Hematopoietic multipotent progenitor cell treated with erythropoietin and hydrocortisone succinate and interleukin-3 and kit ligand, for 6 days (in vitro differentiated cells): ENCODE results near the gene ACSM6.
"Not testable (repeated sequence)": the region's sequence is repeated elsewhere in the genome, so short reads cannot be mapped to it uniquely, and the experiment has no call there.

ENCODE experiments used
- DNase-seq: peaks from one replicate; pipeline ENCODE4 v3.0.0-alpha.2; 2015

Gene ACSM6

DNA sequence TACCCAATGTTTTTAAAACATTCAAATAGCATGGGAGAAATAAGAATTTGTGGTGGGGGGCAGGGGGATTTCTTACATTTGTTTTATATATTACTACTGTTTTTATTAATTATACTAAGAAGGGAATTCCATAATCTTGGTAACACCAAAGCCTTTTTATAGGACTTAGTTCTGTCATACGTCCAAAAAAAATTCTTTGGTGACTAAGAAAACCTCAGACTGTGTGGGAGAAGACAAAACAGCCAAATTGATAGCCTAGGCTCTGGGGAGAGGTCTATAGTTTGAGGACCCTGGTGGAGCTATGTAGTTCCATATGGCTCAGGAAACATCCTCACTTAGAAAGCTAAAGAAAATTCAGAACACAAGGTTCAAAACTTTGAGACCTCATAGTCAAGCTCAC lies 23.4 kb downstream of the ACSM6 start:
- DNase-seq, result no peak

DNA sequence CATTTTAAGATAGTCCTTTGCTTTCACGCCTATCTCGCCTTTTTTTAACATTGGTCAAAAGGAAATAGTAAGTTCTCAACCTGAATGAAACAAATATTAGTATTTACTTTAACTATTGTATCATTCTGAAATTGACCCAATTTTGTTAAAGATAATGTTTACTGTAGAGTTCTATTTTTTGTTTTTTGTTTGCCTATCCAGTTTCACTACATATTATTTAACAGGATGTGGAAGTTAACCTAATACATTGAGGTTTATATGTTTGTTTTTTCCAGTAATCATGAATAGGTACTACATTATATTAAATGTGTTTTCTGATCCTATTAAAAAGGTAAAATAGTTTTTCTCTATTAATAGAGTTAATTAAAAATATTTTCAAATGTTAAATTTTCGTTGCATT lies 26.5 kb downstream of the ACSM6 start:
- DNase-seq, result no peak

- no peak for DNase-seq
Measured at GRCh38 chr10:95221124-95221523, 27.1 kb downstream of the ACSM6 start.

DNA sequence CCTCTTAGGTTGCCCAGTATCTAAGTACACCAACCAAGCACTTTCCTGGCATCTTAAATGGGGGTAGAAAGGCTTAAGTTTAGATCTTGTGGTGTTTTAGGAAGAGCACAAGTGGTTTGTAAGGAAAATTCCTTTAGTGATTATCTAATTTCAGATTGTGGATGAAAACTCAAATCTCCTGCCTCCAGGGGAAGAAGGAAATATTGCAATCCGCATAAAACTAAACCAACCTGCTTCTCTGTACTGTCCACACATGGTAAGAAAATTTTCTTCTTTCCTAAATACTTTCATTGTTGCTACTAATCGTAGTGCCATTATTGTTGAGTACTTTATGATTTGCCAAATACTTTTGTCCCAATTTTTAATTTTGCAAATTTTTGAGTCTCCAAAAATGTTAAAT lies 31.1 kb downstream of the ACSM6 start:
- no peak for DNase-seq

DNA sequence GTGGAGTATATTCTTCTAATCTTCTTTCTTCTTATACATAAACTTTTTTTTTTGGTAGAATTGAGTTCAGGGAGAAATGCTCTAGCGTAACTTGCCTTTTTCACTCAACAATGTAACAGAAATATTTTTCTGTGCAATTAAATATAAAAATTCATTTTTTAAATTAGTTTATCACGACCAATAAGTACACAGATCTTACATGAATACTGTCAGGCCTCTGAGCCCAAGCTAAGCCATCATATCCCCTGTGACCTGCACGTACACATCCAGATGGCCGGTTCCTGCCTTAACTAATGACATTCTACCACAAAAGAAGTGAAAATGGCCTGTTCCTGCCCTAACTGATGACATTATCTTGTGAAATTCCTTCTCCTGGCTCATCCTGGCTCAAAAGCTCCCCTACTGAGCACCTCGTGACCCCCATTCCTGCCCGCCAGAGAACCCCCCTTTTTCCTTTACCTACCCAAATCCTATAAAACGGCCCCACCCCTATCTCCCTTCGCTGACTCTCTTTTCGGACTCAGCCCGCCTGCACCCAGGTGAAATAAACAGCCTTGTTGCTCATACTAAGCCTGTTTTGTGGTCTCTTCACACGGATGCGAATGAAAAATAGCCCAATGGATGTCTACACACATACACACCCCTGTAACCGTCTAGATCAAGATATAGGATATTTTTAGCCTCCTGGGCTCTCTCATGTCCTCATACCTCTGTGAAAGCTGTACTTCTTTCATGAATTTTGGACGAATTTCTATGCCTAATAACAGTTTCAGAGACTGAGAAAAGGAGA lies 35.1 kb downstream of the ACSM6 start:
- DNase-seq, result not testable (repeated sequence)

DNA sequence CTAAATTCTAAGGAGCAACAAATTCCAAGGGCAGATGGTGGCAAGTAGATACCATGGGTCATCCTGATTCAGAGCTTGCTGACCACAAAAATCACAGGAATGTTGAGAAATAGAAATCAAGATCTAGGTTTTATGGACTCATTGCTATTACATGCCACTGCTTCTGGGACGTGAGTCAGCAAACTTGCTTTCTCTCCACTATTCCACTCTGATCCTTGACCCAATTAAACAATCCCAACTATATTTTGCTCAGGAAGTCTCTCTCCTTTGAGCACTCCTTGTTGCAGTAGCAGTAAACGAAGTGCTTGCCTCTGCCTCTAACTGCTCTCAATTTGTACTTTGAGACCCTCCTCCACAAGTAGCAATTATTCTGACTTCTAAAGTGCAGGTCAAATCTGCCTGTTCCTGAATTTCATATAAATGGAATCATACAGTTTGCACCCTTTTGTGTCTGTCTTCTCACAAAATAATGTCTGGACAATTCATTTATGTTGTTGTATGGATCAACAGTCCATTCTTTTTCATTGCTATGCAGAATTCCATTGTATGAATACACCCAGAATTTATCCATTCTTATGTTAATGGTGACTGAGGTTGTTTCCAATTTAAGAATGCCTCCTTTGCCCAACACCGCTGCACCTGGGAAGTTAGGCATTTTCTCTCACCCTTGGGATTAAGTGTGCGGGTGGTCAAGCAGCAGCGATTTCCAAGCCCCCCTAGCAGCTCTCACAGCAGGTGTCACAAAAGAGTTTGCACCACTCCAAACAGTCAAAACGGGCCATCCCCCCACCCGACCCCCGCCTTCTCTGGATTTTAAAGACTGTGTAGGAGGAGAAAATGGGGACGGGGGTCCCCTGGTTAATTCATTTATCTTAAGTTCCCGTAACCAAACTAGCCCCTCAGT lies 35.9 kb downstream of the ACSM6 start:
- no peak for DNase-seq

DNA sequence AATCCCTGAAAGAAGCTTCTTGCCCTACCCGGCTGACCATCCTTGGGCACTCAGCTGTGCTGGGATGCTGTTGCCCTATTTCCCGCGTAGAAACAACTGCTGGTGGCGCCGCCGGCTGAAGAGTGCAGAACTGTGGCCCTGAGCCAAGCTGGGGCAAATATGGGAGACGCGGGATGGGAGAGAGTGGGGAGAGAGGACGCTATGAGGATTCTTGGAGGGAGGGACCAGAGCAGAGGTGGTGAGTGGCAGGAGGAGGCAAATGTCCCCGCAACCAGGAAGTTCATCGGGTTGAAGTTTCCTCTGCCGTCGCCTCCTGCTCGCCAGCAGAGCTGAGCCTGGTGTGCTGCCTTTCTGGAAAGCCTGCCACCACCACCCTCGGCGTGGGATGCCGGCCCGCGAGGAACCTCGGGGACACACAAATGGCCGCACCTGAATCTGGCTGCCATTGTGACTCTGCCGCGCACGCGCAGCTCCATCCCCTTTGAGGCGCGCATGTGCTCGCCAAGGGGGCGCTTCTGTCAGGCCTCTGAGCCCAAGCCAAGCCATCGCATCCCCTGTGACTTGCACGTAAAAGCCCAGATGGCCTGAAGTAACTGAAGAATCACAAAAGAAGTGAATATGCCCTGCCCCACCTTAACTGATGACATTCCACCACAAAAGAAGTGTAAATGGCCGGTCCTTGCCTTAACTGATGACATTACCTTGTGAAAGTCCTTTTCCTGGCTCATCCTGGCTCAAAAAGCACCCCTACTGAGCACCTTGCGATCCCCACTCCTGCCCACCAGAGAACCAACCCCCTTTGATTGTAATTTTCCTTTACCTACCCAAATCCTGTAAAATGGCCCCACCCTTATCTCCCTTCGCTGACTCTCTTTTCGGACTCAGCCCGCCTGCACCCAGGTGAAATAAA lies 36.9 kb downstream of the ACSM6 start:
- peak; percentile 72 for DNase-seq

- DNase-seq, result no peak
Measured at GRCh38 chr10:95233377-95234034, 39.5 kb downstream of the ACSM6 start.

DNA sequence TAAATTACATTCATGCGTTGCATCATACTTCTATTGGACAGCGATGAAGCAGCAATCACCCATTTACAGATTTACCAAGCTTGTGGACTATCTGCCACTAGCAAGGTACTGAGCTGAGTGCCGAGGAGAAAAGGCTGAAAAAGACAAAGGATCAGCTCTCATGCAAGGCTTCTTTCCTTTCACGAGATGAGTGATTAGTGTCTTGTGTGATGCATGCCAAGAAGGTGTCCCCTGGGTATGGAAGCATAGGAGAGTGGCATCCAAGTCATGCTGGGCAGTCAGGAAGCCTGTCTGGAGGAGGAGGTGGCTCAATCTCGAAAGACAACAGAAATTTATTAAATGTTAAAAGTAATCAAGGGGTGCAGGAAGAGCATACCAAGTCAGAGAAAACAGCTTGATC lies 40.9 kb downstream of the ACSM6 start:
- DNase-seq, result no peak

GRCh38 chr10:95235676-95236067 lies 41.6 kb downstream of the ACSM6 start:
- no peak for DNase-seq

DNA sequence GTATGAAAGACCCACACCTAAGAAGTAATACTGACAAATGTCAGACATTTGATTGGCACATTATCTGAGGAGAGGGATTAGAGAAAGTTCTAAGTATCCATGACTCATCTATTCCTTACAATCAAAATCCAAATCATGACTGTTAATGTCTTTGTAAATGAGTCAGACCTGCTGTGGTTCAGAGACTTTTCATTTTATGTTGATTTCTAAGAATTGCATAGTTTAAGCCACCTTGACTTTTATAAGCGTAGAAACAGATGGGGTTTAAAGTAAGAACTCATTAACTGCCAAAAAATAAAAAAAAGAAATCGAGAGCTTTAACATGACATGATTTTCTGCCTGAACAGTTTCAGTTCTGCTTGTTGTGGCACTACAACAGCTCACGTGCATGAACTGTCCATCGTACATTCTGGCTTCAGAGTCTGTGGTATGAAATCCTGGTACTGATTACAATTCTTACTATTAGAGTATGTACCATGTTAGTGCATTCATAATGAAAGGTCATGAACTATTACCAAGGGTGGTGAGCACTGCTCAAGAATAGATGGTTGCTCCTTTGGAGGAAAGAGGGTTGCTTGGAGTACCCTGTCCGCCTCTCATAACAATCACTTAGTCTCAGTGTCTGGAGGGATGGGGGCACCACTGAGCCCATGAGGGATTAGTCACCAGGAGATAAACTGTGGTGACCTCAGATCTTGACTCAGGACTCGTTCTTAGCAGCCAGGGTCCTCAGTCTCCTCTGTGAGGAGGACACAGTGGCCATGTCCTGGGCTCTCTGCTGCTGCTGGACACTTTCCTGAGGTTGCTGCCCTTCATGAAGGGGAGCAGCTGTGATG lies 42.2 kb downstream of the ACSM6 start:
- peak; percentile 16 for DNase-seq

DNA sequence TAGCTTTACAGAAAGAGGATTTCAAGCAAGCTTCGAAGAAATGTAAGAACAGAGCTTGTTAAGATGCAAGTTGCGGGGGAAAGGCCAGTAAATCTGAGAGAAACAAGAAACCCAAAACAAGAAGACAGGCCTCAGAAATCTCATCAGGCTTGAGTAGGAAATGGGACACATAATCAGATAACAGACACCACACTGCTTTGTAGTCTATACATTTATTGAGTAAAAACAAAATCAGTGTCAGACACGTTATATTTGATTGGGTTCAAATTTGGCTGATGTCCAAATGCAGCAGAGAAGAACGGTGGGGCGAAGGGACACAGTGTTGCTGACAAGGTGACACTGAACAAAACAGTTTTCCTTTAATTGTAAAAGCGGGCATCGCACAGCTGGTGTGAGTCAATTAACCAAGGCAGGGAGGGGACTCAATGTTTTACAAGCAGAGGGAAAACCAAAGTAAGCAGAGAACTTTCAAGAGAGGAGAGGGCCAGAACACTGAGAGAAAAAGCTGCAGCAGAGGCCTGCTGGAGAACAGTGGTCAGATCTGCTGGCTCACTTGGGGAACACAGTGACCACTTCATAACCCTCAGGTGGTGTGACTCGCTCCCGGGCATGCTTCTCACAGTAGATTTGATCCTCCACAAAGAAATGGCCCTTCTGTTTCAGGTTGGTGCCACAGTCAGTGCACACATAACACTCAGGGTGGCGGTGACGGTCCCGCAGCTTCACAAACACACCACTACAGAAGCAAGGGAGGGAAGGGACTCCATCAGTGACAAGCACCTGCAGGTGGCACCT lies 43.5 kb downstream of the ACSM6 start:
- no peak for DNase-seq

DNA sequence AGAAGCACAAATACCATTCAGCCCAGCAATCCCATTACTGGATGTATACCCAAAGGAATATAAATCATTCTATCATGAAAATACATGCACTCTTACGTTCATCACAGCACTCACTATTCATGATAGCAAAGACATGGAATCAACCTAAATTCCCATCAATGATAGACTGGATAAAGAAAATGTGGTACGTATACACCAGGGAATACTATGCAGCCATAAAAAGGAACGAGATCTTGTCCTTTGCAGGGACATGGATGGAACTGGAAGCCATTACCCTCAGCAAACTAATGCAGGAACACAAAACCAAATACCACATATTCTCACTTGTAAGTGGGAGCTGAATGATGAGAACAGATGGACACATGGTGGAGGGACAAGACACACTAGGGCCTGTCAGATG lies 46.1 kb downstream of the ACSM6 start:
- DNase-seq, result not testable (repeated sequence)

DNA sequence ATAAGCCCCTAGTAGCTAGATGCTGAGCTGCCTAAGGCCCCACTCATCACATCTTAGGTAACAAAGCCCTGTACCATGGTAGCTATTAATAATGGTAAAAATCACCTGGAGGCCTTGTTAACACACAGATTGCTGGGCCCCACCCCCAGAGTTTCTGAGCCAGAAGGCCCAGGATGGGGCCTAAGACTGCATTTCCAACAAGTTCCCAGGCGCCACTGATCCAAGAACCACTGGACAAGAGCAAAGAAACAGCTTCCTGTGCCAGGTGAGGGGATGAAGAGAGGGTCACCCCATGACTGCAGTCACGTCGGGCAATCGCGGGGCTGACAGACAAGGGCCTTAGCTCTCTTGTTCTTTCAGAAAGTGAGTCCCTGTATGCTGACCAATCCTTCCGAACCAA lies 46.8 kb downstream of the ACSM6 start:
- no peak for DNase-seq

DNA sequence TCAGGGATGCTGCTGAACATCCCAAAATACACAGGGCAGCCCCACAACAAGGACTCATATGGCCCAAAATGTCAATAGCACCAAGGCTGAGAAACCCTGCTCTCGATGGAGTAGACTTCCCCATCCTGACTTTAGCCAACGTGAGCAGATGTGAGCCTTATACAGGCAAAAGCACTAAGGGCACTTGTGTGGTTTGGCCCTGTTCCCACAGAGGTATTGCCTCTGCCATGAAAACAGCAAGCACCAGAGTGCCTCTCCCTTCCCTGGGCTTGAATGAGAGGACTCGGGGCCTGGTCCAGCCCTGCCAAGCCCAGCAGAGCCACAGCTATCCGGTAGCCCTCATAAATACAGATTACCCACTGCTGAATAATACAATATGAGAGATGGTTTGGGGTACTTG lies 47.5 kb downstream of the ACSM6 start:
- no peak for DNase-seq

GRCh38 chr10:95242581-95243317 lies 48.7 kb downstream of the ACSM6 start:
- peak; percentile 76 for DNase-seq

GRCh38 chr10:95243318-95243617 lies 49.2 kb downstream of the ACSM6 start:
- no peak for DNase-seq

DNA sequence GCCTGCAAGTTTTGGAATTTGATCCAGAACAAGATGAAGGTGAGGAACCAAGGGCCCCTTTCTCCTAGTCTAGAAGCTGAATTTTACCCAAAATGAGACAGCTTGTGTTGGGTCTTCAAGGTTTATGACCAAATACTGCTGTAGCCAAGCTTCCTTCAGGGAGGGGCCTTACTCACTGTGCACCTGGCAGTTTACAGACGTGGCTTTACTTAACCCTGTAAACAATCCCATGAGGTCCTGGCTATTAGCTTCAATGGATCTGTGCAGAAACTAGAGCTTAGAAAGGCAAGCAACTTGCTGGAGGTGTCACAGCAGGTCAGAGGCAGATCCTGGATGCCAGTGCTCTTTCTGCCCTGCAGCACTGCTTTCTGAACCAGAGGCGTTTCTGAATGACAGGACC lies 50.1 kb downstream of the ACSM6 start:
- no peak for DNase-seq

- no peak for DNase-seq
Measured at GRCh38 chr10:95245425-95246055, 51.5 kb downstream of the ACSM6 start.

GRCh38 chr10:95246582-95247051 lies 52.6 kb downstream of the ACSM6 start:
- DNase-seq, result peak; percentile 93
